BJ (cell line): ENCODE results near the gene ZC2HC1B. TPM values are rescaled to one million over a fixed set of nuclear protein-coding genes. Genes with fewer than 3 reads are reported as not detected.
A peak's percentile ranks its signal among the peaks of the same experiment; 100 is the strongest.

Experiments
- CTCF ChIA-PET: fragments of 350-600 bp; formaldehyde crosslinking; extraction: SDS; loops from one replicate; lab custom pipeline; 2021; ENCODE audit warnings: antibody characterized with exemption, inconsistent platforms; lab: Yijun Ruan, JAX
- POLR2A ChIA-PET: fragments of 300-600 bp; sonication (Branson Sonifier 250); formaldehyde crosslinking; extraction: SDS; loops from one replicate; lab custom pipeline; 2021; ENCODE audit warnings: antibody characterized with exemption; lab: Charles Lee
- DNase-seq: peaks from one replicate; pipeline ENCODE4 v3.0.0-alpha.2; 2011; ENCODE audit warnings: low read depth
- H3K27me3 ChIP-seq: 2 replicates; pipeline ENCODE4 v1.6.0; 2011; ENCODE audit warnings: low read length; ENCODE audit not compliant: control insufficient read depth, insufficient read depth
- H3K36me3 ChIP-seq: 2 replicates; pipeline ENCODE4 v1.5.1; 2011; ENCODE audit warnings: low read length; ENCODE audit not compliant: control insufficient read depth, insufficient read depth
- H3K4me3 ChIP-seq: 2 replicates; pipeline ENCODE4 v1.5.1; 2011; ENCODE audit warnings: low read depth, mild to moderate bottlenecking, control low read depth, low read length
- polyA plus RNA-seq: library from polyadenylated mRNA; depleted of rRNA; stranded (reverse); fragments of >200 nt; gene quantifications from 2 replicates; pipeline ENCODE4 v1.2.3, GENCODE V29; 2011
- TF ChIP-seq, protein P1 (sequence below): IDR thresholded peaks from 2 replicates; pipeline ENCODE4 v1.5.1; 2011; ENCODE audit warnings: low read depth, mild to moderate bottlenecking, control low read depth, inconsistent platforms, low read length, moderate library complexity; ENCODE audit not compliant: insufficient read depth

Gene ZC2HC1B
- polyA plus RNA-seq, 1 experiment = not detected

DNA sequence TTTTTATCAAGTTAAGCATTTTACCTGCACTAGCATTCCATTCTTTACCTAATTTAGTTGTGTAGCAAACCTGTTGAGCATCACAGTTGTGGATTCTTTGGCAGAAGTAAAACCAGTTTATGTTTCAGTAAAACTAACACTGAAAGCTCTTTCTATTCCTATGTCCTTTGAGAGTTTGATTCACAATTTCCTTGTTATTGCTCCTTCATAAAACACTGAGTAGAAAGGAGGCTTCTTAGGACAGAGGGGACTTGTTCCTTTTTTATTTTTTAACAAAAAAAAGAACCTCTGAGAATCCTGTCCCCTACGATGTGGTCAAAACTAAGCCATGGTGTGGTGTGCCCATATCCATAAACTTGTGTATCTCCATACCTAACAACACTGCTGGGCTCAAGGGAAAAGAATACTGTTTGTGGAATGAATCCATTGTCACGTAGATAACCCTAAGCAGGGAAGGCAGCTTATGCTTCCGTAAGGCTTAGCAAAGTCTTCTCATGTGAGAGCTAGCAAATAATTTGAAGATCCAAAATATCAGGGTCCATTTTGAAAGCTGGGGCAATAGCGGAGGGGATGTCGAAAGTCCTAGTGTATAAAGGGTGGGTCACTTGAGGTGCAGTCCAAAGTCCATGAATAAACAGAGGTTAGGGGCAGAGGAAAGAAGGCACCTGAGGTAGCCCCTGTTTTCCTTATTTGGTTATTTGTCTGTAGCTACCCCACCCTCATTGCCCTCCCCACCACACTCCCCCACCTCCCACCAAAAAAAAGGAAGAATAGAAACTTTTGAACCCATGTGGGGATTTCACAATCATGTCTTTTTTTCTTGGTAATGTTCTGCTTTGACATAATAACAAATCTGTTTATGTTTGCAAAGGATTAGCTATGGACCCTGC lies 72.7 kb downstream of the ZC2HC1B start:
- peaks cover 4% of the 10 kb centered on the region for H3K27me3 ChIP-seq
- DNase-seq = no peak
- TF ChIP-seq, protein P1, sequence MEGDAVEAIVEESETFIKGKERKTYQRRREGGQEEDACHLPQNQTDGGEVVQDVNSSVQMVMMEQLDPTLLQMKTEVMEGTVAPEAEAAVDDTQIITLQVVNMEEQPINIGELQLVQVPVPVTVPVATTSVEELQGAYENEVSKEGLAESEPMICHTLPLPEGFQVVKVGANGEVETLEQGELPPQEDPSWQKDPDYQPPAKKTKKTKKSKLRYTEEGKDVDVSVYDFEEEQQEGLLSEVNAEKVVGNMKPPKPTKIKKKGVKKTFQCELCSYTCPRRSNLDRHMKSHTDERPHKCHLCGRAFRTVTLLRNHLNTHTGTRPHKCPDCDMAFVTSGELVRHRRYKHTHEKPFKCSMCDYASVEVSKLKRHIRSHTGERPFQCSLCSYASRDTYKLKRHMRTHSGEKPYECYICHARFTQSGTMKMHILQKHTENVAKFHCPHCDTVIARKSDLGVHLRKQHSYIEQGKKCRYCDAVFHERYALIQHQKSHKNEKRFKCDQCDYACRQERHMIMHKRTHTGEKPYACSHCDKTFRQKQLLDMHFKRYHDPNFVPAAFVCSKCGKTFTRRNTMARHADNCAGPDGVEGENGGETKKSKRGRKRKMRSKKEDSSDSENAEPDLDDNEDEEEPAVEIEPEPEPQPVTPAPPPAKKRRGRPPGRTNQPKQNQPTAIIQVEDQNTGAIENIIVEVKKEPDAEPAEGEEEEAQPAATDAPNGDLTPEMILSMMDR = no peak
- POLR2A ChIA-PET = no interaction called here
- H3K4me3 ChIP-seq = no peak overlapping the region
- no peaks in the 10 kb centered on the region for H3K36me3 ChIP-seq
- CTCF ChIA-PET = interaction anchor here (0.7 to 7.1 kb wide), 4 partner anchors 7 to 1476 kb away, joined by 3 to 33 read pairs (median 4); no protein-coding TSS in a partner anchor

DNA sequence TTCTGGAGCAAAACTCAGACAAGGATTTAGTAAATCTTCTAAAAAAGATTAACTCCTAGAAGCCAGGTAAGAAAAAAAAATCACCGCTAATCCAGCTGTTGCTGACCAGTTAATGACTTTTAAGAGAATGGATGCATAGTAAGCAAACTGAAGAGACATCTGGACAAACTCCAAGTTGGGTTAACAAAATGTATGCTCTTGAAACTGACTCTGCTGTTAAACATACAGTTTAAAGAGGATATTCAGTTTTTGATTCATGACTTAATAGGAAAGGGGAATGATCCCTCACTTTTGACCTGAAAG lies 73.3 kb downstream of the ZC2HC1B start:
- POLR2A ChIA-PET = no interaction called here
- DNase-seq = no peak
- CTCF ChIA-PET = interaction anchor here (0.7 to 7.1 kb wide), 3 partner anchors 6 to 1477 kb away, joined by 3 to 33 read pairs (median 4); no protein-coding TSS in a partner anchor
- TF ChIP-seq, protein P1 = no peak
- Histone ChIP-seq H3K4me3 (no peak overlapping the region), H3K27me3 (peaks cover 4% of the 10 kb centered on the region), H3K36me3 (no peaks in the 10 kb centered on the region)

DNA sequence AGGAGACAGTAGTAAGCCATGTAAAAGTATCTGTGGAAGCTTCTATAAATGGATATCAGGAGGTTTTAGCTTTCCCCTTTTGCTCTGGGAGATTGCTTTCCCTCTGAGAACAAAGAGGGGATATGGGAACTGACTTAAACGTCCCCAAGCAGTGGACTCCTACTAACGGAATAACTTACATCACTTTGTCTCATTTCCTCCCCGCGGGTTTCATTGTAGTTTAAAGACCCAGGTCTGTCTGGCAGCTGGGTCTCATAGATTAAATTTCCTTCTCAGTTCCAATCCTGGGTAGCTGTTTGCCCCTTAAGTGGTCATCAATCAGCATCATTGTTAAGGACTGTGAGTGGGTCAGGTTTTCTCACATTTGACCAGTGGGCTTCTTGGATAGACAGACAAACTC lies 75.1 kb downstream of the ZC2HC1B start:
- POLR2A ChIA-PET = no interaction called here
- Histone ChIP-seq H3K27me3 (no peaks in the 10 kb centered on the region; the same call in 1 of the 2 replicates), H3K36me3 (no peaks in the 10 kb centered on the region), H3K4me3 (no peak overlapping the region)
- no peak for DNase-seq
- CTCF ChIA-PET = interaction anchor here (0.9 to 3.0 kb wide), 15 partner anchors 8 to 364 kb away, joined by 3 to 20 read pairs (median 5); no protein-coding TSS in a partner anchor
- TF ChIP-seq, protein P1 = no peak

DNA sequence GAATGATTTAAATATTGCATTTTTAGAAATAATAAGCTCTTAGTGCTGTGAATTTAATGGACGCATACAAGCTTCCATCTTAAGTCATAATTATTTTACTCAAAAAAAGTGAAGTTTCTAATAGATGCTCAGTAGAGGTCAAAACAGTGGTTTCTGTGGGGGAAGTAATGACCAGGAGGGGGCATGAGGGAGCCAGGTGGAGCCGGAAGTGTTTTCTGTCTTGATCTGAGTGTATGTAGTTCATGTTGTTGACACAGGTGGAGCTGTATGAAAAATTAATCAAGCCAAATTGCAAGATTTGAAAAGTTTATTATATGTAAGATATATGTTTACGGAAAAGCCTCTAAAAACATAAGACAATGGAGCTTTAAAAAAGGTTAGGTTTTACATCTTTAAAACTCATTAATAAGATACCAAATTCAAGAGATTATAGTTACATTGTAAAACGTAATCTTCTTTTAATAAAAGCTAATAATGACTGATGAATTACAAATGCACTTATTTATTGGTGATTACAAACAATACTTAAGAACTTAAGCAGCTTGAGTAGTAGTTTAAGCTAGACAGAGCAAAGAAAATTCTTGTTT lies 75.8 kb downstream of the ZC2HC1B start:
- TF ChIP-seq, protein P1 = peak; percentile 68
- H3K27me3 ChIP-seq = no peaks in the 10 kb centered on the region; the same call in 1 of the 2 replicates
- no peaks in the 10 kb centered on the region for H3K36me3 ChIP-seq
- no peak for DNase-seq
- POLR2A ChIA-PET = interaction anchor here (0.6 kb wide), 1 partner anchor 24 kb away, joined by 3 read pairs; no protein-coding TSS in a partner anchor
- CTCF ChIA-PET = interaction anchor here (0.6 to 3.0 kb wide), 21 partner anchors 9 to 364 kb away, joined by 3 to 20 read pairs (median 4); partner anchors contain the start of gene SF3B5
- H3K4me3 ChIP-seq = no peak overlapping the region
